GM18907 (cell line): Measurements from ENCODE around the gene PLA2G2C.
"Not testable (repeated sequence)": the region's sequence is repeated elsewhere in the genome, so short reads cannot be mapped to it uniquely, and the experiment has no call there.

ENCODE experiments used
- ATAC-seq: cut with Tn5 transposase; IDR thresholded peaks from one replicate; pipeline ENCODE4 v1.9.1; 2021; ENCODE audit warnings: mild to moderate bottlenecking, moderate library complexity; ENCODE audit not compliant: unreplicated experiment

The PLA2G2C gene

GRCh38 chr1:20185834-20186782 lies at the start of gene PLA2G2C, which contains the start of gene UBXN10:
PLA2G2C (minus strand) TSS chr1:20186518; CDS start chr1:20177363, 9,155 bp downstream.
UBXN10 (plus strand) TSS chr1:20186096; CDS start chr1:20190562, 4,466 bp downstream.
- no peak for ATAC-seq

GRCh38 chr1:20234788-20235535 lies 48.6 kb upstream of the PLA2G2C start:
- no peak for ATAC-seq

GRCh38 chr1:20233866-20234265 lies 47.5 kb upstream of the PLA2G2C start:
- ATAC-seq = no peak

GRCh38 chr1:20233394-20233793 lies 47.1 kb upstream of the PLA2G2C start:
- ATAC-seq = no peak

GRCh38 chr1:20232564-20232963 lies 46.2 kb upstream of the PLA2G2C start:
- not testable (repeated sequence) for ATAC-seq

GRCh38 chr1:20229171-20229570 lies 42.9 kb upstream of the PLA2G2C start:
- no peak for ATAC-seq

GRCh38 chr1:20228314-20228825 lies 42.1 kb upstream of the PLA2G2C start:
- no peak for ATAC-seq

GRCh38 chr1:20227704-20228103 lies 41.4 kb upstream of the PLA2G2C start:
- no peak for ATAC-seq

- ATAC-seq = no peak
Observed at GRCh38 chr1:20224546-20224945, 38.2 kb upstream of the PLA2G2C start.

- no peak for ATAC-seq
Observed at GRCh38 chr1:20223551-20224419, 37.5 kb upstream of the PLA2G2C start.

- ATAC-seq = no peak
Observed at GRCh38 chr1:20223106-20223505, 36.8 kb upstream of the PLA2G2C start.

GRCh38 chr1:20220036-20220435 lies 33.7 kb upstream of the PLA2G2C start:
- no peak for ATAC-seq

- ATAC-seq = not testable (repeated sequence)
Observed at GRCh38 chr1:20219053-20219452, 32.7 kb upstream of the PLA2G2C start.

- no peak for ATAC-seq
Observed at GRCh38 chr1:20216574-20216973, 30.3 kb upstream of the PLA2G2C start.

- no peak for ATAC-seq
Observed at GRCh38 chr1:20215716-20216115, 29.4 kb upstream of the PLA2G2C start.

GRCh38 chr1:20212685-20213331 lies 26.5 kb upstream of the PLA2G2C start:
- no peak for ATAC-seq

GRCh38 chr1:20212085-20212684 lies 25.9 kb upstream of the PLA2G2C start:
- no peak for ATAC-seq

- ATAC-seq = no peak
Observed at GRCh38 chr1:20211511-20211931, 25.2 kb upstream of the PLA2G2C start.

GRCh38 chr1:20210736-20211460 lies 24.6 kb upstream of the PLA2G2C start:
- no peak for ATAC-seq
